Stromal cell of bone marrow (primary cell): Measurements from ENCODE around the gene ICE1.

Experiments used
- DNase-seq: peaks from one replicate; pipeline ENCODE4 v3.0.0-alpha.2; 2012; ENCODE audit warnings: low read depth

The ICE1 gene

GRCh38 chr5:5536871-5537270 is 114.4 kb downstream of the ICE1 start:
- no peak for DNase-seq

DNA sequence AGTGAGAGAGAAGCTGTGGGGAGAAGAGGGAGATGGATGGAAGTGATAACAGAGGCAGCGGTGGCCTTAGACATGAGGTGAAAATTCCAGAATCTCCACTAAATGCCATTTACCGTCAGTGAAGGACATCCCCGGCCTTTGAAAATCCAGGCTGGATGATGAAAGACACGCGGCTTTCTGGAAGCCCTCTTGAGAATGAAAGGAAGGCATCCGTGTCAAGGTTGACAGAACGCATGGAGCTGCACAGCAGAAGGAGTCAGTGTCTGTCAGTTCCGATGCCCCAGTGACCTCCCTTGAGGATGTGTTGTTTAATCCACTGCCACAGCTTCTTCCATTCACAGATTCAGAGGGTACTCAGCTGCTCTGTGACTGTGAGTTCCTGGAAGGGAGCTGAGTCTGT is 114.9 kb downstream of the ICE1 start:
- no peak for DNase-seq

GRCh38 chr5:5539590-5539989 is 117.1 kb downstream of the ICE1 start:
- no peak for DNase-seq
